Fibroblast of the aortic adventitia (primary cell): ENCODE measurements around the gene QKI. TPM values are rescaled to one million over a fixed set of nuclear protein-coding genes. Genes with fewer than 3 reads are reported as not detected.

ENCODE experiments used
- DNase-seq: peaks from one replicate; pipeline ENCODE4 v3.0.0-alpha.2; 2010; ENCODE audit warnings: low read depth
- H3K4me3 ChIP-seq: 2 replicates; pipeline ENCODE4 v1.5.1; 2011; ENCODE audit warnings: low read depth, mild to moderate bottlenecking, control low read depth, low read length, moderate library complexity
- CTCF ChIP-seq: IDR thresholded peaks from 2 replicates; pipeline ENCODE4 v1.5.1; 2011; ENCODE audit warnings: mild to moderate bottlenecking, low read length, control low read depth, inconsistent platforms; ENCODE audit not compliant: insufficient read depth
- total RNA-seq: library from RNA; depleted of rRNA; stranded (reverse); fragments of >200 nt; gene quantifications from 2 replicates; pipeline ENCODE4 v1.2.3, GENCODE V29; 2012; ENCODE audit warnings: low replicate concordance

Gene QKI
- total RNA-seq, 1 donor = 125 TPM

- no peak for TF ChIP-seq CTCF
- DNase-seq = peak; percentile 61
- peak overlapping the region; percentile 54 for H3K4me3 ChIP-seq
Measured at GRCh38 chr6:163460307-163460782, 45.8 kb downstream of the QKI start.

GRCh38 chr6:163461696-163462095, 47.2 kb downstream of the QKI start:
- no peak for TF ChIP-seq CTCF
- no peak for DNase-seq
- H3K4me3 ChIP-seq = no peak overlapping the region

- no peak for DNase-seq
- no peak for TF ChIP-seq CTCF
- no peak overlapping the region for H3K4me3 ChIP-seq
Measured at GRCh38 chr6:163463180-163463579, 48.7 kb downstream of the QKI start.

- H3K4me3 ChIP-seq = no peak overlapping the region
- DNase-seq = no peak
- no peak for TF ChIP-seq CTCF
Measured at GRCh38 chr6:163463795-163464194, 49.3 kb downstream of the QKI start.

GRCh38 chr6:163466839-163467390, 52.4 kb downstream of the QKI start:
- no peak for DNase-seq
- TF ChIP-seq CTCF = no peak
- H3K4me3 ChIP-seq = no peak overlapping the region

- no peak overlapping the region for H3K4me3 ChIP-seq
- DNase-seq = no peak
- TF ChIP-seq CTCF = no peak
Measured at GRCh38 chr6:163468738-163469137, 54.2 kb downstream of the QKI start.

- H3K4me3 ChIP-seq = no peak overlapping the region
- DNase-seq = no peak
- no peak for TF ChIP-seq CTCF
Measured at GRCh38 chr6:163469459-163469985, 55.0 kb downstream of the QKI start.
